Esophagus muscularis mucosa (tissue), 2 donors: ENCODE data around the gene SDHB.

Source experiments
- EP300 ChIP-seq: sonication (generic); formaldehyde crosslinking; IDR thresholded peaks from one replicate; pipeline ENCODE4 v1.6.1; 2017; ENCODE audit warnings: antibody characterized with exemption
- POLR2A ChIP-seq: fragments of 450-650 bp; IDR thresholded peaks from one replicate; pipeline ENCODE4 v1.6.1; 2017; ENCODE audit warnings: antibody characterized with exemption, moderate library complexity, mild to moderate bottlenecking, low read depth

DNA sequence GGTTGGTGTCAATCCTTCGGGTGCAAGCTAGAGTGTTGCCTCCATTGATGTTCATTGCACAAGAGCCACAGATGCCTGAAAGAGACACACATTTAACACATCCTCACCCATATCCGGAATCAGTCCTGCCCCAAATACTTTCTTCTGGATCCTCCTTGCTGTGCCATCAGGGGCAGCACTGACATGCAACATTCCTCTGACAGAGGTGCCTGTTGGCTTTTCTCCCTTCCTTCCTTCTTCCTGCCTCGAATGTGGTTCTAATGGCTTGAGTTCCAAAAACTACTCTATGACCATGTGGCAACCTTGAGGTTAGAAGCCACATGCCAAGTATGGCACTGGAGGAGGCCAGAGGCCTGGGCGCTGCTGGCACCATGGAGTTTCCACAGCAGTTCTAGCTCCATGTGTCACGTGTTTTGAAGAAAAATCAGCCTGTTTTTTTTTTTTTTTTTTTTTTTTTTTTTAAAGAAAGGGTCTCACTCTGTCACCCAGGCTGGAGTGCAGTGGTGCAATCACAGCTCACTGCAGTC lies 25.1 kb downstream of the SDHB start:
- no peak for TF ChIP-seq EP300
- no peak for TF ChIP-seq POLR2A
